Vagina (tissue), 2 donors: ENCODE data around the gene DEGS2.

ENCODE experiments used
- POLR2A ChIP-seq, 2 donors: fragments of 450-650 bp; IDR thresholded peaks; one replicate each; pipeline ENCODE4 v1.6.1; 2017; ENCODE audit warnings: antibody characterized with exemption in 2 of 2, mild to moderate bottlenecking in 2 of 2, moderate library complexity in 2 of 2
- TF ChIP-seq, protein P1 (sequence below), 3 experiments: fragments of 450-650 bp in 2 of 3; fragments of 200-600 bp in 1 of 3; sonication (generic) in 1 of 3; IDR thresholded peaks; one replicate each; pipeline ENCODE4 v1.5.1; 2017 to 2019; ENCODE audit warnings: antibody characterized with exemption in 3 of 3, mild to moderate bottlenecking in 2 of 3, moderate library complexity in 2 of 3

DNA sequence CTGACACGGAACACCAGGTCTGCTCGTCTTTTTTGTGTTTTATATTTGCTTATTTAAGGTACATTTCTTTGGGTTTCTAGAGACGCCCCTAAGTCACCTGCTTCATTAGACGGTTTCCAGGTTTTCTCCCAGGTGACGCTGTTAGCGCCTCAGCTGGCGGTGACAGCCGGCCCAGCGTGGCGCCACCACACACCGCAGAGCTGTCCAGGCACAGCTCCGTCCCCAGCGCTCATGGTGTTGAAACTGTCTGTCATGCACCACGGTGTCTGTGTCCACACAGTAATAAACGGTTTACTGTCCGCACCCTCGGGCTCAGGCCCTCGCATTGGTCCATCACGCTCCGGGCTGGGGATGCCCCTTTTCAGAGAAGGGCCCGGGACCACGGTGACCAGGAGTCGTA is 15.5 kb downstream of the DEGS2 start:
- TF ChIP-seq, protein P1, sequence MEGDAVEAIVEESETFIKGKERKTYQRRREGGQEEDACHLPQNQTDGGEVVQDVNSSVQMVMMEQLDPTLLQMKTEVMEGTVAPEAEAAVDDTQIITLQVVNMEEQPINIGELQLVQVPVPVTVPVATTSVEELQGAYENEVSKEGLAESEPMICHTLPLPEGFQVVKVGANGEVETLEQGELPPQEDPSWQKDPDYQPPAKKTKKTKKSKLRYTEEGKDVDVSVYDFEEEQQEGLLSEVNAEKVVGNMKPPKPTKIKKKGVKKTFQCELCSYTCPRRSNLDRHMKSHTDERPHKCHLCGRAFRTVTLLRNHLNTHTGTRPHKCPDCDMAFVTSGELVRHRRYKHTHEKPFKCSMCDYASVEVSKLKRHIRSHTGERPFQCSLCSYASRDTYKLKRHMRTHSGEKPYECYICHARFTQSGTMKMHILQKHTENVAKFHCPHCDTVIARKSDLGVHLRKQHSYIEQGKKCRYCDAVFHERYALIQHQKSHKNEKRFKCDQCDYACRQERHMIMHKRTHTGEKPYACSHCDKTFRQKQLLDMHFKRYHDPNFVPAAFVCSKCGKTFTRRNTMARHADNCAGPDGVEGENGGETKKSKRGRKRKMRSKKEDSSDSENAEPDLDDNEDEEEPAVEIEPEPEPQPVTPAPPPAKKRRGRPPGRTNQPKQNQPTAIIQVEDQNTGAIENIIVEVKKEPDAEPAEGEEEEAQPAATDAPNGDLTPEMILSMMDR (IDR thresholded peaks at IDR 0.05): no peak
- no peak for TF ChIP-seq POLR2A (IDR thresholded peaks at IDR 0.05)
